ENCODE data around the gene DVL2. TPM values are rescaled to one million over a fixed set of nuclear protein-coding genes. Genes with fewer than 3 reads are reported as not detected.

The DVL2 gene
- total RNA-seq, 3 donors from 2014 or later = 33.4 to 52.0 (median 36.0) TPM

GRCh38 chr17:7238420-7239090 lies 4.2 kb upstream of the DVL2 start:
- H3K36me3 ChIP-seq (ENCODE audit: low read depth) = peaks cover 3% of the 10 kb centered on the region
- peak in 2 of 3 donors; percentile 66 to 73 for DNase-seq
- TF ChIP-seq CTCF (IDR thresholded peaks at IDR 0.05) = no peak
- ATAC-seq = no peak
- peaks cover 35% of the 10 kb centered on the region for H3K4me1 ChIP-seq (ENCODE audit: low read depth)
- peak overlapping the region; percentile 91 for H3K4me3 ChIP-seq
- intact Hi-C loops (cut with DNase I, micrococcal nuclease) = no loop called here
- no peaks in the 10 kb centered on the region for H3K9me3 ChIP-seq

- Histone ChIP-seq H3K4me1 (ENCODE audit: low read depth) (peaks cover 39% of the 10 kb centered on the region), H3K9me3 (no peaks in the 10 kb centered on the region), H3K36me3 (ENCODE audit: low read depth) (peaks cover 3% of the 10 kb centered on the region), H3K4me3 (peak overlapping the region; percentile 91)
- TF ChIP-seq CTCF (IDR thresholded peaks at IDR 0.05) = no peak
- ATAC-seq (peak; percentile 31), DNase-seq (peak; percentile 92 to 95 (median 92))
- intact Hi-C loops (cut with DNase I, micrococcal nuclease) = no loop called here
Observed at GRCh38 chr17:7237761-7238419, 3.6 kb upstream of the DVL2 start.

- peaks cover 45% of the 10 kb centered on the region for H3K4me1 ChIP-seq (ENCODE audit: low read depth)
- ATAC-seq = no peak
- no peak for TF ChIP-seq CTCF (IDR thresholded peaks at IDR 0.05)
Observed at GRCh38 chr17:7237266-7237760, 3.0 kb upstream of the DVL2 start.

GRCh38 chr17:7236808-7237207 lies 2.5 kb upstream of the DVL2 start:
- H3K4me1 ChIP-seq (ENCODE audit: low read depth) = peaks cover 49% of the 10 kb centered on the region
- H3K36me3 ChIP-seq (ENCODE audit: low read depth) = peaks cover 3% of the 10 kb centered on the region
- intact Hi-C loops (cut with DNase I, micrococcal nuclease) = no loop called here
- ATAC-seq (no peak), DNase-seq (no peak)
- H3K4me3 ChIP-seq = no peak overlapping the region
- no peaks in the 10 kb centered on the region for H3K9me3 ChIP-seq
- TF ChIP-seq CTCF (IDR thresholded peaks at IDR 0.05) = no peak

More at GRCh38 chr17:7237266-7237760, 3.0 kb upstream of the DVL2 start:
- intact Hi-C loops (cut with DNase I, micrococcal nuclease) = no loop called here
- no peaks in the 10 kb centered on the region for H3K9me3 ChIP-seq
- H3K4me3 ChIP-seq = peak overlapping the region; percentile 91
- peak in 1 of 3 donors; percentile 53 for DNase-seq
- peaks cover 3% of the 10 kb centered on the region for H3K36me3 ChIP-seq (ENCODE audit: low read depth)

- intact Hi-C loops (cut with DNase I, micrococcal nuclease) = no loop called here
Observed at GRCh38 chr17:7235693-7236665, 1.7 kb upstream of the DVL2 start.

More at GRCh38 chr17:7235693-7236665, 1.7 kb upstream of the DVL2 start:
- no peak overlapping the region for H3K4me3 ChIP-seq
- ATAC-seq (no peak), DNase-seq (peak in 1 of 3 donors; percentile 50)
- peaks cover 3% of the 10 kb centered on the region for H3K36me3 ChIP-seq (ENCODE audit: low read depth)
- H3K9me3 ChIP-seq = no peaks in the 10 kb centered on the region
- no peak for TF ChIP-seq CTCF (IDR thresholded peaks at IDR 0.05)
- H3K4me1 ChIP-seq (ENCODE audit: low read depth) = peaks cover 44% of the 10 kb centered on the region
